ENCODE results near the gene DCP1B. TPM values are rescaled to one million over a fixed set of nuclear protein-coding genes. Genes with fewer than 3 reads are reported as not detected.

DCP1B gene
- total and polyA plus RNA-seq, 2 of the 4 experiments (the other 2 are of a cell fraction), result 13.3 to 19.7 TPM

DNA sequence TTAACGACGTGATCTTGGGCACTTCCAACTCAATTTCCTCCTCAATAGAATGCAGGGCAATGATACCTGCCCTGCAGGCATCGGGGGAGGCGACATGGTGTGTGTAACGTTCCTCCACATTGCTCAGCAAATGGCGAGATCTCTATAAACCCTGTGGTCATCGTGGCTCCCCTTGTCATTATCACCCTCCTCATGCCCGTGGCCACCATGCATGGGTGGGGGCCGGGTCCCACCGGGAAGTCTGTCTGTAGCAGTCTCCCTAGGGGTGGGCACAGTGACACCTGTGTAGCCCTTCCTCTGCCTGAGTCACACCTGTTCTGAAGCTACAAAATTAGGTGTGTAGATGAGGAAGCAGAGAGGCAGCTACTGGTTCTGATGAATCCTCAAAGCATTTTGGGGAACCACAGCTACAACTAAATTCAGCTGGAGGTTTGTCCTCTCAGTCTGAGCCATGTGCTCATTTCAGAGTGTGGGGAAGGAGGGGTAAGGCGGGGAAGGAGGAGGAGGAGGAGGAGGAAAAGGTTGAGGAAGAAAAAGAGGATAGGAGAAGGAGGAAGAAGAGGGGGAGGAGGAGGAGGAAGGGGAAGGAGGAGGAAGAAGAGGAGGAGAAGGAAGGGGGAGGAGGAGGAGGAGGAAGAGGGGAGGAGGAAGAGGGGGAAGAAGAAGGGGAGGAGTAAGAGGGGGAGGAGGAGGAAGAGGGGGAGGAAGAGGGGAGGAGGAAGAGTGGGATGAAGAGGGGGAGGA is 74.8 kb downstream of the DCP1B start:
- dilution Hi-C loops (cut with HindIII; ENCODE audit: low sequenced_read_pairs, unreplicated experiment), result no loop called here
- Histone ChIP-seq H3K4me3 (ENCODE audit: insufficient read depth, low read depth, low read length) (no peak overlapping the region), H3K4ac (ENCODE audit: low read depth, low read length) (no peak overlapping the region), H3K36me3 (ENCODE audit: control insufficient read depth, insufficient read depth, low read length) (no peaks in the 10 kb centered on the region), H3K27me3 (ENCODE audit: control insufficient read depth, insufficient read depth, low read length) (peaks cover 49% of the 10 kb centered on the region), H3K4me2 (ENCODE audit: low read depth, low read length) (no peak overlapping the region), H2BK20ac (ENCODE audit: low read depth, low read length) (no peak overlapping the region), H4K20me1 (ENCODE audit: insufficient read depth, low read length) (peaks cover 3% of the 10 kb centered on the region; the same call in 1 of the 2 replicates), H3K14ac (replicated peaks; ENCODE audit: low read depth, low read length) (no peak overlapping the region), H3K9me1 (ENCODE audit: insufficient read depth, low read length) (peaks cover 10% of the 10 kb centered on the region; the same call in 1 of the 2 replicates), H3K27ac (ENCODE audit: insufficient read depth, low read length) (no peak overlapping the region), H4K5ac (ENCODE audit: low read depth, low read length) (no peak overlapping the region), H4K91ac (ENCODE audit: insufficient read depth, low read depth, low read length) (no peak overlapping the region), H4K8ac (ENCODE audit: low read depth in 2 of 2, low read length in 2 of 2) (no peak overlapping the region), H2BK120ac (ENCODE audit: low read depth, low read length) (no peak overlapping the region), H3K23ac (ENCODE audit: low read depth, low read length) (no peak overlapping the region), H2AK5ac (ENCODE audit: low read depth, low read length) (no peak overlapping the region), H3K56ac (ENCODE audit: extremely low read depth, insufficient read depth, low read length) (no peak overlapping the region), H2BK5ac (ENCODE audit: low read depth, low read length, poor library complexity, severe bottlenecking) (no peak overlapping the region), H3K4me1 (ENCODE audit: control insufficient read depth, insufficient read depth, low read length) (peaks cover 11% of the 10 kb centered on the region), H3K18ac (ENCODE audit: low read depth, low read length) (no peak overlapping the region), H3K9ac (ENCODE audit: low read depth, low read length) (no peak overlapping the region), H3K79me1 (ENCODE audit: low read depth in 1 of 2, low read length in 2 of 2) (no peaks in the 10 kb centered on the region), H2AFZ (replicated peaks; ENCODE audit: low read length, poor library complexity) (no peak overlapping the region), H2BK15ac (ENCODE audit: low read depth, low read length) (no peak overlapping the region), H2AK9ac (replicated peaks; ENCODE audit: low read depth, low read length, poor library complexity) (no peak overlapping the region), H3K9me3 (ENCODE audit: control insufficient read depth, insufficient read depth, low read length) (no peaks in the 10 kb centered on the region; the same call in 1 of the 2 replicates)
- POLR2A ChIA-PET (ENCODE audit: unreplicated experiment), result no interaction called here
- BruUV-seq (replicated peaks), result no TSS peak
- ATAC-seq (ENCODE audit: low read depth), result no peak
- CTCF ChIA-PET, result no interaction called here
- no peak for DNase-seq
- in situ Hi-C loops (cut with MboI; ENCODE audit: low sequenced_read_pairs), result no loop called here
- intact Hi-C loops (cut with micrococcal nuclease), result no loop called here
- WGBS, 2 experiments (ENCODE audit: extremely low coverage in 2 of 2, insufficient read length in 1 of 2), result 71 to 83% methylated on average over 1 to 3 of the region's 11 CpGs
- TF ChIP-seq CEBPB (IDR thresholded peaks at IDR 0.05; ENCODE audit: low read depth, low read length) (no peak), BHLHE40 (IDR thresholded peaks at IDR 0.05; ENCODE audit: low read depth, low read length) (no peak), RFX5 (IDR thresholded peaks at IDR 0.05; ENCODE audit: low read depth, low read length) (no peak)
- TF ChIP-seq, protein P1, sequence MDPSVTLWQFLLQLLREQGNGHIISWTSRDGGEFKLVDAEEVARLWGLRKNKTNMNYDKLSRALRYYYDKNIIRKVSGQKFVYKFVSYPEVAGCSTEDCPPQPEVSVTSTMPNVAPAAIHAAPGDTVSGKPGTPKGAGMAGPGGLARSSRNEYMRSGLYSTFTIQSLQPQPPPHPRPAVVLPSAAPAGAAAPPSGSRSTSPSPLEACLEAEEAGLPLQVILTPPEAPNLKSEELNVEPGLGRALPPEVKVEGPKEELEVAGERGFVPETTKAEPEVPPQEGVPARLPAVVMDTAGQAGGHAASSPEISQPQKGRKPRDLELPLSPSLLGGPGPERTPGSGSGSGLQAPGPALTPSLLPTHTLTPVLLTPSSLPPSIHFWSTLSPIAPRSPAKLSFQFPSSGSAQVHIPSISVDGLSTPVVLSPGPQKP (IDR thresholded peaks at IDR 0.05; ENCODE audit: borderline replicate concordance, low read depth, low read length), result no peak
